NCI-H2171 (cell line): ENCODE data around the gene TMEM178A.
"Not testable (repeated sequence)": the region's sequence is repeated elsewhere in the genome, so short reads cannot be mapped to it uniquely, and the experiment has no call there.

ENCODE experiments used
- DNase-seq: peaks from one replicate; lab custom pipeline; 2025; lab: John Stamatoyannopoulos, UW

Gene TMEM178A

GRCh38 chr2:39715822-39716221 is 50.1 kb downstream of the TMEM178A start:
- no peak for DNase-seq

- no peak for DNase-seq
Observed at GRCh38 chr2:39717067-39717466, 51.4 kb downstream of the TMEM178A start.

- no peak for DNase-seq
Observed at GRCh38 chr2:39718483-39718882, 52.8 kb downstream of the TMEM178A start.

- no peak for DNase-seq
Observed at GRCh38 chr2:39719317-39719716, 53.6 kb downstream of the TMEM178A start.

GRCh38 chr2:39720970-39721369 is 55.3 kb downstream of the TMEM178A start:
- DNase-seq = no peak

- no peak for DNase-seq
Observed at GRCh38 chr2:39723497-39723896, 57.8 kb downstream of the TMEM178A start.

- no peak for DNase-seq
Observed at GRCh38 chr2:39723946-39724827, 58.5 kb downstream of the TMEM178A start.

- DNase-seq = no peak
Observed at GRCh38 chr2:39724828-39725144, 59.1 kb downstream of the TMEM178A start.

GRCh38 chr2:39725401-39725800 is 59.7 kb downstream of the TMEM178A start:
- DNase-seq = no peak

GRCh38 chr2:39728085-39728484 is 62.4 kb downstream of the TMEM178A start:
- not testable (repeated sequence) for DNase-seq

GRCh38 chr2:39728941-39729351 is 63.2 kb downstream of the TMEM178A start:
- peak; percentile 2 for DNase-seq

- no peak for DNase-seq
Observed at GRCh38 chr2:39730276-39730675, 64.6 kb downstream of the TMEM178A start.

- no peak for DNase-seq
Observed at GRCh38 chr2:39730685-39731302, 65.1 kb downstream of the TMEM178A start.

GRCh38 chr2:39731546-39731945 is 65.8 kb downstream of the TMEM178A start:
- DNase-seq = no peak

GRCh38 chr2:39732482-39732881 is 66.8 kb downstream of the TMEM178A start:
- DNase-seq = peak; percentile 13

GRCh38 chr2:39733070-39733674 is 67.5 kb downstream of the TMEM178A start:
- no peak for DNase-seq

GRCh38 chr2:39734445-39734844 is 68.7 kb downstream of the TMEM178A start:
- DNase-seq = no peak

- DNase-seq = no peak
Observed at GRCh38 chr2:39735648-39736047, 69.9 kb downstream of the TMEM178A start.

GRCh38 chr2:39736640-39737039 is 70.9 kb downstream of the TMEM178A start:
- DNase-seq = no peak

GRCh38 chr2:39737661-39738060 is 71.9 kb downstream of the TMEM178A start:
- no peak for DNase-seq

- DNase-seq = no peak
Observed at GRCh38 chr2:39738936-39739335, 73.2 kb downstream of the TMEM178A start.

- no peak for DNase-seq
Observed at GRCh38 chr2:39739386-39739785, 73.7 kb downstream of the TMEM178A start.

- no peak for DNase-seq
Observed at GRCh38 chr2:39741871-39742270, 76.2 kb downstream of the TMEM178A start.
